Activated T-helper 2 cell treated with anti-CD3 and anti-CD28 coated beads, Interferon-gamma antibody, Interleukin-2, Interleukin-4, amounts not matched to agents 10 μg/mL and 5 μg/mL and 100 μg/mL, durations not matched to agents 14 hours and 24 hours and 36 hours (primary cell): ENCODE data around the gene ARID3A. TPM values are rescaled to one million over a fixed set of nuclear protein-coding genes. Genes with fewer than 3 reads are reported as not detected.

Source experiments
- DNase-seq: peaks from one replicate; pipeline ENCODE4 v3.0.0; 2021; ENCODE audit warnings: low spot score
- H3K27ac Mint-ChIP-seq: one replicate; pipeline ENCODE4 v1.8.0; 2021; ENCODE audit warnings: mixed read lengths
- H3K27me3 Mint-ChIP-seq: one replicate; pipeline ENCODE4 v1.8.0; 2021; ENCODE audit warnings: low read depth, mixed read lengths
- H3K36me3 Mint-ChIP-seq: one replicate; pipeline ENCODE4 v1.8.0; 2021; ENCODE audit warnings: low read depth, mixed read lengths
- H3K4me1 Mint-ChIP-seq: one replicate; pipeline ENCODE4 v1.8.0; 2021; ENCODE audit warnings: low read depth, mixed read lengths
- H3K4me3 Mint-ChIP-seq: one replicate; pipeline ENCODE4 v1.8.0; 2021; ENCODE audit warnings: low read depth, mild to moderate bottlenecking, moderate library complexity, mixed read lengths
- H3K9me3 Mint-ChIP-seq: one replicate; pipeline ENCODE4 v1.8.0; 2021; ENCODE audit warnings: mixed read lengths
- intact Hi-C: fragments of 100-400 bp; cut with micrococcal nuclease; formaldehyde crosslinking; loops from one replicate; pipeline ENCODE4 v1.15.1; 2023
- total RNA-seq: library from RNA; stranded (reverse); gene quantifications from 2 replicates; pipeline ENCODE4 v1.2.3, GENCODE V29; 2022

ARID3A gene
- total RNA-seq, 1 donor from 2014 or later: 42.0 TPM

DNA sequence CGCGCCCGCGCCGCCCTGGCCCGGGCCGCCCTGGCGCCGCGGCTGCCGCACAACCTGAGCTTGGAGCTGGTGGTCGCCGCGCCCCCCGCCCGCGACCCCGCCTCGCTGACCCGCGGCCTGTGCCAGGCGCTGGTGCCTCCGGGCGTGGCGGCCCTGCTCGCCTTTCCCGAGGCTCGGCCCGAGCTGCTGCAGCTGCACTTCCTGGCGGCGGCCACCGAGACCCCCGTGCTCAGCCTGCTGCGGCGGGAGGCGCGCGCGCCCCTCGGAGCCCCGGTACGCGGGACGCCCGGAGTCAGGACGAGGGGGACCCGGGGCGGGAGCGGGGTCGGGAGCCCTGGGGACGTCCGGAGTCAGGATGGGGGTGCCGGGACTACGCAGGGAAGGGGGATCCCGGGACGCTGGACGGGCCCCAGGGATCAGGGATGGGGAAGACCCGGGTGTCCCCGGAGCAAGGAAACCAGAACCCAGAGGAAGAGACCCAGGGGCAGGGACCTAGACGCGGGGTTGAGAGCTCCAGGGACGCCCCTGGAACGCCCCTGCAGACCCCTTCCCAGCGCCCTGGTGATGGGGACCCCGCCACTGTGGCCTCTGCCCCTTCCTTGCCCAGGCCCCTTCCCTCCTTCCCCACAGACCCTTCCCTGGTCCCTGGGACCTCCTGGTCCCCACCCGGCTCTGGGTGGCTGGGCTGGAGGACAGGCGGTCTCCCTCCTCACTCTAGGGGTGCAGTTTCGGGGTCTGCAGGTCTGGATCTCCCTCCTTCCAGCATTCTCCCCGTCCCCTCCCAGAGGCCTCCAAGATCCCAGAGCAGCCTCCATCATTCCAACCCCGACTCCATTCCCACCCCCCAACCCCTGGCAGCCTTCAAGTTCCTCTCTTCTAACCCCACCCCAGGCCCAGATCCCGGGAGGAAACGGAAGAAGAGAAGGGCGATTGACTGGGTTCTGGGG is 75.0 kb downstream of the ARID3A start:
- Mint-ChIP-seq H3K4me3 (no peak overlapping the region), H3K4me1 (peaks cover 1% of the 10 kb centered on the region), H3K27me3 (peaks cover 27% of the 10 kb centered on the region), H3K27ac (no peak overlapping the region), H3K9me3 (no peaks in the 10 kb centered on the region), H3K36me3 (peaks cover 5% of the 10 kb centered on the region)
- intact Hi-C loops: loop anchor here (2.0 kb wide), 2 partner anchors 76 to 230 kb away; no protein-coding TSS in a partner anchor
- DNase-seq: no peak

DNA sequence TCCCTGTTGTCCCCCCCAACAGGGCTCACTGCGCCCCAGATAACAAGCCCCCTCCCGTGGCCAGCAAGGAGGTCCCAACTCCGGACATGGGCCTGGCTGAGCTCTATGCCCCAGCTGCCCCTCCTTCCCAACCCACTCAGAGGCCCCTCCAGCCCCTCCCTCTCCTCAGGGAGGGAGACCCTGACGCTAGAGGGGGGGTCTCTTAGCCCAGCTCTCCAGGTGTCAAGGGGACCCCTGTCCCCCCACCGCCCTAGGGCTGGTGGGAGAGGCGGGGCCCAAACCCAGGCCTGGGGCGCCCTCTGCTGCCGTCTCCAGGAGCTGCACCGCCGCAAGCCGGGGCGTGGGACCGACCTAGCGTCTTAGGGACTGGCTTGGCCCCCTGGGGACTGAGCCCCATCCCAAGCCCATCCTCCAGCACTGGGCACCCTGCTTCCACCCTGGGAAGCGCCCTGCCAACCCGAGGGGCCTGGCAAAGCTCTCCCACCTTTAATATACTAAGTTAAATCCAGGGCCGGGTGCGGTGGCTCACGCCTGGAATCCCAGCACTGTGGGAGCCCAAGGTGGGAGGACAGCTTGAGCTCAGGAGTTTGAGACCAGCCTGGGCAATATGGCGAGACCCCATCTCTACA is 75.8 kb downstream of the ARID3A start:
- Mint-ChIP-seq H3K36me3 (no peaks in the 10 kb centered on the region), H3K4me1 (peaks cover 1% of the 10 kb centered on the region), H3K4me3 (no peak overlapping the region), H3K27me3 (peaks cover 23% of the 10 kb centered on the region), H3K9me3 (no peaks in the 10 kb centered on the region), H3K27ac (no peak overlapping the region)
- peak; percentile 49 for DNase-seq
- intact Hi-C loops: loop anchor here (2.0 kb wide), 2 partner anchors 77 to 231 kb away; no protein-coding TSS in a partner anchor

DNA sequence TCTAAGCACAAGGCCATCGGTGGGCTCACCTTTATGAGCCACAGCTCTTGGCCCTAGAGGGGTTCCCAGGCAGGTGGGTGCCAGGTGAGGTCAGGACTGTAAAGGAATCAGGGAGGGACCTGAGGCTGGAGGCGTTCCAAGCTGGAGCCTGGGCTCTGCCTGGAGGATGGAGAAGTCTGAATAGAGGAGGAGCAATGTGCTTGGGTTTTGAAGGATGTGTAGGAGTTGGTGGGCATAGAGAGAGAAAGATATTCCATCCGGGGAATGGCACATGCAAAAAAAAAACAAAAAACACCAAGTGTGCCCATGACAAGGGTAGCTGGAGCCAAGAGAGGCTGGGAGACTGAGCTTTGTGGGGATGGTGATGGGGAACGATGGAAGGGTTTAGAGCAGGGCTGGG is 76.8 kb downstream of the ARID3A start:
- Mint-ChIP-seq H3K4me3 (no peak overlapping the region), H3K4me1 (peaks cover 1% of the 10 kb centered on the region), H3K36me3 (no peaks in the 10 kb centered on the region), H3K9me3 (no peaks in the 10 kb centered on the region), H3K27ac (no peak overlapping the region), H3K27me3 (peaks cover 22% of the 10 kb centered on the region)
- no peak for DNase-seq
- intact Hi-C loops: no loop called here

DNA sequence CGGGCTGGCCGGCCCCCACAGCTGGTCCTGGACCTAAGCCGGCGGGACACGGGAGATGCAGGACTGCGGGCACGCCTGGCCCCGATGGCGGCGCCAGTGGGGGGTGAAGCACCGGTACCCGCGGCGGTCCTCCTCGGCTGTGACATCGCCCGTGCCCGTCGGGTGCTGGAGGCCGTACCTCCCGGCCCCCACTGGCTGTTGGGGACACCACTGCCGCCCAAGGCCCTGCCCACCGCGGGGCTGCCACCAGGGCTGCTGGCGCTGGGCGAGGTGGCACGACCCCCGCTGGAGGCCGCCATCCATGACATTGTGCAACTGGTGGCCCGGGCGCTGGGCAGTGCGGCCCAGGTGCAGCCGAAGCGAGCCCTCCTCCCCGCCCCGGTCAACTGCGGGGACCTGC is 77.4 kb downstream of the ARID3A start:
- Mint-ChIP-seq H3K27ac (no peak overlapping the region), H3K36me3 (no peaks in the 10 kb centered on the region), H3K4me1 (peaks cover 1% of the 10 kb centered on the region), H3K9me3 (no peaks in the 10 kb centered on the region), H3K4me3 (no peak overlapping the region), H3K27me3 (peaks cover 15% of the 10 kb centered on the region)
- DNase-seq: no peak
- intact Hi-C loops: no loop called here

DNA sequence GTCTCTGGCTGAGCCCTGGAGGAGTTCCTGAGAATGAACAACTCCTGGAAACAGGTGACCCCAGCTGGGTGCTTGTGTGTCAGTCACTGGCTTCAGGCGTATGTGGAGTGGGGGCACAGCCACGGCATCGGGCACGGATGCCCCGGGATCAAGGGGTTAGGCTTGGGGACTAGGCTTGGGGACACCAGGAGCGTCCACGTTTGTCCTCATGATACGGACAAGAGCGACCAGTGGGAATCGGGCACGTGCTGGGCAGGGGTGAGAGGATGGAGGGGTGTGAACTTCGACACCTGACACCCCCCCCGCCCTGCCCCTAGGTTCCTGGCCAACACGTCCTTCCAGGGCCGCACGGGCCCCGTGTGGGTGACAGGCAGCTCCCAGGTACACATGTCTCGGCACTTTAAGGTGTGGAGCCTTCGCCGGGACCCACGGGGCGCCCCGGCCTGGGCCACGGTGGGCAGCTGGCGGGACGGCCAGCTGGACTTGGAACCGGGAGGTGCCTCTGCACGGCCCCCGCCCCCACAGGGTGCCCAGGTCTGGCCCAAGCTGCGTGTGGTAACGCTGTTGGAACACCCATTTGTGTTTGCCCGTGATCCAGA is 78.5 kb downstream of the ARID3A start:
- H3K36me3 Mint-ChIP-seq: no peaks in the 10 kb centered on the region
- intact Hi-C loops: no loop called here
- no peak overlapping the region for H3K27ac Mint-ChIP-seq
- peaks cover 7% of the 10 kb centered on the region for H3K27me3 Mint-ChIP-seq
- peaks cover 1% of the 10 kb centered on the region for H3K4me1 Mint-ChIP-seq
- H3K4me3 Mint-ChIP-seq: no peak overlapping the region
- H3K9me3 Mint-ChIP-seq: no peaks in the 10 kb centered on the region
- no peak for DNase-seq

DNA sequence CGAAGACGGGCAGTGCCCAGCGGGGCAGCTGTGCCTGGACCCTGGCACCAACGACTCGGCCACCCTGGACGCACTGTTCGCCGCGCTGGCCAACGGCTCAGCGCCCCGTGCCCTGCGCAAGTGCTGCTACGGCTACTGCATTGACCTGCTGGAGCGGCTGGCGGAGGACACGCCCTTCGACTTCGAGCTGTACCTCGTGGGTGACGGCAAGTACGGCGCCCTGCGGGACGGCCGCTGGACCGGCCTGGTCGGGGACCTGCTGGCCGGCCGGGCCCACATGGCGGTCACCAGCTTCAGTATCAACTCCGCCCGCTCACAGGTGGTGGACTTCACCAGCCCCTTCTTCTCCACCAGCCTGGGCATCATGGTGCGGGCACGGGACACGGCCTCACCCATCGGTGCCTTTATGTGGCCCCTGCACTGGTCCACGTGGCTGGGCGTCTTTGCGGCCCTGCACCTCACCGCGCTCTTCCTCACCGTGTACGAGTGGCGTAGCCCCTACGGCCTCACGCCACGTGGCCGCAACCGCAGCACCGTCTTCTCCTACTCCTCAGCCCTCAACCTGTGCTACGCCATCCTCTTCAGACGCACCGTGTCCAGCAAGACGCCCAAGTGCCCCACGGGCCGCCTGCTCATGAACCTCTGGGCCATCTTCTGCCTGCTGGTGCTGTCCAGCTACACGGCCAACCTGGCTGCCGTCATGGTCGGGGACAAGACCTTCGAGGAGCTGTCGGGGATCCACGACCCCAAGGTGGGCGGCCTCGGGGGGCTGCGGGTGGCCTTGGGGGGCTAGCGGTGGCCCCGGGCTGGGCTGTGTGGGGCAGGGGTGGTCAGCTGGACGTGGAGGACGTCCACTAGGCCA is 79.2 kb downstream of the ARID3A start:
- no peak overlapping the region for H3K4me3 Mint-ChIP-seq
- H3K36me3 Mint-ChIP-seq: peaks cover 3% of the 10 kb centered on the region
- no peak for DNase-seq
- peak overlapping the region; percentile 39 for H3K27ac Mint-ChIP-seq
- no peaks in the 10 kb centered on the region for H3K9me3 Mint-ChIP-seq
- peaks cover 3% of the 10 kb centered on the region for H3K27me3 Mint-ChIP-seq
- intact Hi-C loops: no loop called here
- no peaks in the 10 kb centered on the region for H3K4me1 Mint-ChIP-seq

DNA sequence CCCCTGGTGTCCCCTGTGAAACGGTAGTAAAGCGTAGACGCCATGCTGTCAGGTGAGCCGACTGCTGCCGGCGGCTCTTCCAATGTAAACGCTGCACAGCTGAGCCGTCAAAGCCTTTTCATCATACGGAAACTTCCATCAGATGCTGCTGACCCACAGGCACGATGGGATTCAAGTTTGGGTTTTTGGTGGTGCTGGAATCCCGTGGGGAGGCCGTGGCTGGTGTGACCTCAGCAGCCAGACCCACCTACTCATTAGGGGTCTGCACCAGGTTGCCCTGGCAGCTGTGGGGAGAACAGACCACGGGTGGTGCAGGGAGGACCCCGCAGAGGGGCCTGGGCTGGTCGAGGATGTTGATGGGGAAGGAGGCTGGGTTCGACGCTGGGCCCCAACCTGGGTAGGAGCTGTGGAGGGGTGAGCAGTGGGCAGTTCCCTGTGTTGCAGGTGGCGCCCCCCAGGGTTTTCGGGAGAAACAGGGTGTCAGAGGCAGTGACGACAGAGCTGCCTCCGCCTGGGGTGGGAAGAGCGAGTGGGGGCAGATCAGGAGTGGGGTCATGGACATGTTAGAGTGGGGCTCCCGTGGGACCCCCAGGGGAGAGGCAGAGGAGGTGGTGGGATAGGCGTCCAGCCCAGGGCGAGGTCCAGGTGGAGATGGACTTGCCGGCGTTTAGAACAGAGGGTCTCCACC is 81.0 kb downstream of the ARID3A start:
- intact Hi-C loops: no loop called here
- Mint-ChIP-seq H3K9me3 (no peaks in the 10 kb centered on the region), H3K4me3 (no peak overlapping the region), H3K36me3 (peaks cover 3% of the 10 kb centered on the region), H3K27ac (no peak overlapping the region), H3K4me1 (no peaks in the 10 kb centered on the region), H3K27me3 (peaks cover 3% of the 10 kb centered on the region)
- DNase-seq: no peak

DNA sequence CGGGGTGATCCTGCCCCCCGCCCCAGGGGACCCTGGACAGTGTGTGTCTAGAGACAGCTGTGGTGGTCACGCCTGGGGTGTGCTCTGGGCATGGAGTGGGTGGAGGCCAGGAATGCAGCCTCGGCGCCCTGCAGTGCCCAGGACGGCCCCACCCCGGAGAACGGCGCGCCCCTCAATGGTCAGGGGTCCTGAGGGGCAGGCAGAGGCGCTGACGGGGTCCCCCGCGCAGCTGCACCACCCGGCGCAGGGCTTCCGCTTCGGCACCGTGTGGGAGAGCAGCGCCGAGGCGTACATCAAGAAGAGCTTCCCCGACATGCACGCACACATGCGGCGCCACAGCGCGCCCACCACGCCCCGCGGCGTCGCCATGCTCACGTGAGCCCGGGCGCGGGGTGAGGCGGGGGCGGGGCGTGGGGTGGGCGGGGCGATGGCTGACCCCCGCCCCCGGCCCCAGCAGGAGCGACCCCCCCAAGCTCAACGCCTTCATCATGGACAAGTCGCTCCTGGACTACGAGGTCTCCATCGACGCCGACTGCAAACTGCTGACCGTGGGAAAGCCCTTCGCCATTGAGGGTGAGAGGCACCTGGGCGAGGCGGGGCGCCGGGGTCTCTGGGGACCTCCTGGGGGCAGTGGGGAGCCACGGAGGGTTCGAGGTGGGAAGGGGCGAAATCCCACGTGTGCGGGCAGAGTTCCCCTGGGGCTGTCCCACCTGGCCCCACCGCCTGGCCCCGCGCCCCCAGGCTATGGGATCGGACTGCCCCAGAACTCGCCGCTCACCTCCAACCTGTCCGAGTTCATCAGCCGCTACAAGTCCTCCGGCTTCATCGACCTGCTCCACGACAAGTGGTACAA is 81.8 kb downstream of the ARID3A start:
- intact Hi-C loops: no loop called here
- Mint-ChIP-seq H3K36me3 (peaks cover 3% of the 10 kb centered on the region), H3K4me1 (no peaks in the 10 kb centered on the region), H3K27ac (no peak overlapping the region), H3K9me3 (no peaks in the 10 kb centered on the region), H3K27me3 (peaks cover 1% of the 10 kb centered on the region), H3K4me3 (no peak overlapping the region)
- no peak for DNase-seq

DNA sequence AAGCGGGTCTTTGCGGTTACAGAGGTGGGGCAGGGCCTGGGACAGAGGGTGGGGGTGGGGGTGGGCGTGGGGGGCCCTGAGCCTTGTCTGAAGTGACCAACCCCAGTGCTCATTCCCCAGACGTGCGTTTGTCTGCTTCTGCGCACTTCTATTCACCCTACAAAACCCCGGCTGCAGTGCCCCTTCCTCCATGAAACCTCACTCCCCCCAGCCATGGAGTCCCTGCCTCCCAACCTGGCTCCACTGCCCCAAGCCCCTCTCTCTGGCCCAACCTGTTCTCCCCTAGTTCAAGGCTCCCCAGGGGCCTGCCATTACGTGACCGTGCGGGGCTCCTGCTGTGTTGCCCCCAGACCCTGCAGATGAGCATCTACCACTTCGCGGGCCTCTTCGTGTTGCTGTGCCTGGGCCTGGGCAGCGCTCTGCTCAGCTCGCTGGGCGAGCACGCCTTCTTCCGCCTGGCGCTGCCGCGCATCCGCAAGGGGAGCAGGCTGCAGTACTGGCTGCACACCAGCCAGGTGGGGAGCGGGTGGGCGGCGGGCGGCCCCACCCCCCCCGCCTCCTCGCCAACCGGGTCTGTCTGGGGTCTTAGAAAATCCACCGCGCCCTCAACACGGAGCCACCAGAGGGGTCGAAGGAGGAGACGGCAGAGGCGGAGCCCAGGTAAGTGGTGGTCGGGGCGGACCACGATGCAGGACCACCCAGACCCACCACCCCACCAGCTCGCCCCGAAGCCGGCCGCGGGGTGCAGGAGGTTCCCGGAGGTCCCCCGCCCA is 82.6 kb downstream of the ARID3A start:
- intact Hi-C loops: no loop called here
- H3K27ac Mint-ChIP-seq: no peak overlapping the region
- peaks cover 3% of the 10 kb centered on the region for H3K36me3 Mint-ChIP-seq
- DNase-seq: no peak
- H3K4me3 Mint-ChIP-seq: no peak overlapping the region
- no peaks in the 10 kb centered on the region for H3K9me3 Mint-ChIP-seq
- H3K4me1 Mint-ChIP-seq: no peaks in the 10 kb centered on the region
- H3K27me3 Mint-ChIP-seq: no peaks in the 10 kb centered on the region

DNA sequence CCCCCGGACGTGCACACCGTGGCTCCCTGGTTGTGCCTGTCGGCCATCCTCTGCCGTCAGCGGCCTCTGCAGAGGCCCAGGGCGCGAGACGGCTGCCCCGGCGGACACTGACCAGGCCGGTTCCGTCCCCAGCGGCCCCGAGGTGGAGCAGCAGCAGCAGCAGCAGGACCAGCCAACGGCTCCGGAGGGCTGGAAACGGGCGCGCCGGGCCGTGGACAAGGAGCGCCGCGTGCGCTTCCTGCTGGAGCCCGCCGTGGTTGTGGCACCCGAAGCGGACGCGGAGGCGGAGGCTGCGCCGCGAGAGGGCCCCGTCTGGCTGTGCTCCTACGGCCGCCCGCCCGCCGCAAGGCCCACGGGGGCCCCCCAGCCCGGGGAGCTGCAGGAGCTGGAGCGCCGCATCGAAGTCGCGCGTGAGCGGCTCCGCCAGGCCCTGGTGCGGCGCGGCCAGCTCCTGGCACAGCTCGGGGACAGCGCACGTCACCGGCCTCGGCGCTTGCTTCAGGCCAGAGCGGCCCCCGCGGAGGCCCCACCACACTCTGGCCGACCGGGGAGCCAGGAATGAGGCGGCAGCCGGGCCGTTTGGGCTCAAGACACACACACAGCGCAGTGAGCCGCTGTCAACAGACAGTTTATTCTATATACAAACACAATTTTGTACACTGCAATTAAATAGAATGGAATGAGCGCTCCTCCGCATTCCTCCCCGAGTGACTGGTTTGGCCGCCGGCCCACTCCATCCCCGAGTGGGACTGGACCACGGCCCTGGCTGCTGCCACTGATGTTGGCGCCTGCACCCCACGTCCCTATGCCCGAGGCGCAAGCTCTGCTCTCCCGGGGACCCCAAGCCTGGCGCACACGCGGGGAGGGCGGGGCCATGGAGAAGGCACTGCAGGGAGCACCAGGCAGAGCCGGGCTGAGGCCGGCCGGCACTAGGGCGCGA is 83.5 kb downstream of the ARID3A start:
- H3K9me3 Mint-ChIP-seq: no peaks in the 10 kb centered on the region
- intact Hi-C loops: no loop called here
- no peak overlapping the region for H3K4me3 Mint-ChIP-seq
- peaks cover 3% of the 10 kb centered on the region for H3K36me3 Mint-ChIP-seq
- no peak for DNase-seq
- no peak overlapping the region for H3K27ac Mint-ChIP-seq
- H3K27me3 Mint-ChIP-seq: no peaks in the 10 kb centered on the region
- H3K4me1 Mint-ChIP-seq: no peaks in the 10 kb centered on the region
